Parathyroid adenoma (tissue), 2 donors: ENCODE data around the gene CNGB1.
"Not testable (repeated sequence)": the region's sequence is repeated elsewhere in the genome, so short reads cannot be mapped to it uniquely, and the experiment has no call there.

Experiments used
- H2AFZ ChIP-seq: fragments of 300-600 bp; sonication (generic); one replicate; pipeline ENCODE4 v1.7.0; 2017; ENCODE audit warnings: antibody characterized with exemption, mild to moderate bottlenecking
- H3K27ac ChIP-seq: fragments of 300-600 bp; sonication (generic); one replicate; pipeline ENCODE4 v1.7.0; 2017
- H3K27me3 ChIP-seq: fragments of 300-600 bp; sonication (generic); one replicate; pipeline ENCODE4 v1.7.0; 2017; ENCODE audit warnings: low read length; ENCODE audit not compliant: control insufficient read depth, insufficient read depth
- H3K36me3 ChIP-seq: fragments of 300-600 bp; sonication (generic); one replicate; pipeline ENCODE4 v1.7.0; 2017; ENCODE audit warnings: low read length; ENCODE audit not compliant: control insufficient read depth, insufficient read depth
- H3K4me1 ChIP-seq: fragments of 300-600 bp; sonication (generic); one replicate; pipeline ENCODE4 v1.7.0; 2017; ENCODE audit warnings: control low read depth
- H3K4me2 ChIP-seq: fragments of 300-600 bp; sonication (generic); one replicate; pipeline ENCODE4 v1.7.0; 2017; ENCODE audit warnings: low read length
- H3K4me3 ChIP-seq: fragments of 300-600 bp; sonication (generic); one replicate; pipeline ENCODE4 v1.7.0; 2017; ENCODE audit warnings: low read depth, low read length
- H3K79me2 ChIP-seq: fragments of 300-600 bp; sonication (generic); one replicate; pipeline ENCODE4 v1.7.0; 2017; ENCODE audit warnings: control low read depth
- H3K9ac ChIP-seq: fragments of 300-600 bp; sonication (generic); one replicate; pipeline ENCODE4 v1.7.0; 2017; ENCODE audit warnings: mild to moderate bottlenecking
- H3K9me3 ChIP-seq: fragments of 300-600 bp; sonication (generic); one replicate; pipeline ENCODE4 v1.7.0; 2017; ENCODE audit warnings: low read length; ENCODE audit not compliant: control insufficient read depth
- CTCF ChIP-seq: fragments of 300-600 bp; sonication (generic); IDR thresholded peaks from one replicate; pipeline ENCODE4 v1.7.0; 2017; ENCODE audit warnings: antibody characterized with exemption, mild to moderate bottlenecking
- donor health status: primary hyperparathyroidism.

CNGB1 gene

GRCh38 chr16:57843400-57843799 is 127.5 kb downstream of the CNGB1 start:
- no peak overlapping the region for H3K9ac ChIP-seq
- H3K4me3 ChIP-seq, result no peak overlapping the region
- no peaks in the 10 kb centered on the region for H3K4me1 ChIP-seq
- no peak overlapping the region for H3K27ac ChIP-seq
- H3K9me3 ChIP-seq, result no peaks in the 10 kb centered on the region
- no peaks in the 10 kb centered on the region for H3K79me2 ChIP-seq
- TF ChIP-seq CTCF, result no peak
- no peak overlapping the region for H3K4me2 ChIP-seq
- H3K27me3 ChIP-seq, result no peaks in the 10 kb centered on the region
- no peaks in the 10 kb centered on the region for H3K36me3 ChIP-seq
- no peak overlapping the region for H2AFZ ChIP-seq

GRCh38 chr16:57842601-57843000 is 128.3 kb downstream of the CNGB1 start:
- H3K9ac ChIP-seq, result no peak overlapping the region
- TF ChIP-seq CTCF, result no peak
- H3K9me3 ChIP-seq, result no peaks in the 10 kb centered on the region
- H2AFZ ChIP-seq, result no peak overlapping the region
- H3K27me3 ChIP-seq, result no peaks in the 10 kb centered on the region
- no peak overlapping the region for H3K4me2 ChIP-seq
- no peak overlapping the region for H3K4me3 ChIP-seq
- H3K36me3 ChIP-seq, result no peaks in the 10 kb centered on the region
- H3K4me1 ChIP-seq, result no peaks in the 10 kb centered on the region
- no peak overlapping the region for H3K27ac ChIP-seq
- no peaks in the 10 kb centered on the region for H3K79me2 ChIP-seq

GRCh38 chr16:57840833-57841232 is 130.1 kb downstream of the CNGB1 start:
- Histone ChIP-seq H3K4me3 (no peak overlapping the region), H3K27ac (no peak overlapping the region), H2AFZ (no peak overlapping the region), H3K9ac (no peak overlapping the region), H3K27me3 (no peaks in the 10 kb centered on the region), H3K36me3 (no peaks in the 10 kb centered on the region), H3K9me3 (no peaks in the 10 kb centered on the region), H3K4me2 (no peak overlapping the region), H3K4me1 (no peaks in the 10 kb centered on the region), H3K79me2 (no peaks in the 10 kb centered on the region)
- no peak for TF ChIP-seq CTCF

- Histone ChIP-seq H3K79me2 (no peaks in the 10 kb centered on the region), H3K9ac (no peak overlapping the region), H3K9me3 (no peaks in the 10 kb centered on the region), H3K4me1 (no peaks in the 10 kb centered on the region), H3K27me3 (no peaks in the 10 kb centered on the region), H3K36me3 (no peaks in the 10 kb centered on the region), H2AFZ (no peak overlapping the region), H3K4me3 (no peak overlapping the region), H3K4me2 (no peak overlapping the region), H3K27ac (no peak overlapping the region)
- no peak for TF ChIP-seq CTCF
Measured at GRCh38 chr16:57838161-57838560, 132.8 kb downstream of the CNGB1 start.

- Histone ChIP-seq H3K9me3 (no peaks in the 10 kb centered on the region), H3K4me3 (no peak overlapping the region), H2AFZ (no peak overlapping the region), H3K9ac (no peak overlapping the region), H3K27me3 (no peaks in the 10 kb centered on the region), H3K4me1 (no peaks in the 10 kb centered on the region), H3K79me2 (no peaks in the 10 kb centered on the region), H3K4me2 (no peak overlapping the region), H3K27ac (no peak overlapping the region), H3K36me3 (no peaks in the 10 kb centered on the region)
- TF ChIP-seq CTCF, result no peak
Measured at GRCh38 chr16:57837305-57838125, 133.4 kb downstream of the CNGB1 start.

- H3K27ac ChIP-seq, H3K4me3 ChIP-seq, H3K9me3 ChIP-seq: not testable (repeated sequence)
Measured at GRCh38 chr16:57835439-57835838, 135.5 kb downstream of the CNGB1 start.

More at GRCh38 chr16:57835439-57835838, 135.5 kb downstream of the CNGB1 start:
- H3K79me2 ChIP-seq, H3K4me2 ChIP-seq, H3K9ac ChIP-seq, H3K36me3 ChIP-seq, H3K4me1 ChIP-seq, H3K27me3 ChIP-seq, H2AFZ ChIP-seq: not testable (repeated sequence)
